CD4-positive, alpha-beta T cell treated with Interleukin-21 for 1 hour (primary cell): Measurements from ENCODE around the gene CNIH3.
A peak's percentile ranks its signal among the peaks of the same experiment; 100 is the strongest.

Experiments used
- DNase-seq: peaks from one replicate; pipeline ENCODE4 v3.0.0-alpha.2; 2020

Gene CNIH3

DNA sequence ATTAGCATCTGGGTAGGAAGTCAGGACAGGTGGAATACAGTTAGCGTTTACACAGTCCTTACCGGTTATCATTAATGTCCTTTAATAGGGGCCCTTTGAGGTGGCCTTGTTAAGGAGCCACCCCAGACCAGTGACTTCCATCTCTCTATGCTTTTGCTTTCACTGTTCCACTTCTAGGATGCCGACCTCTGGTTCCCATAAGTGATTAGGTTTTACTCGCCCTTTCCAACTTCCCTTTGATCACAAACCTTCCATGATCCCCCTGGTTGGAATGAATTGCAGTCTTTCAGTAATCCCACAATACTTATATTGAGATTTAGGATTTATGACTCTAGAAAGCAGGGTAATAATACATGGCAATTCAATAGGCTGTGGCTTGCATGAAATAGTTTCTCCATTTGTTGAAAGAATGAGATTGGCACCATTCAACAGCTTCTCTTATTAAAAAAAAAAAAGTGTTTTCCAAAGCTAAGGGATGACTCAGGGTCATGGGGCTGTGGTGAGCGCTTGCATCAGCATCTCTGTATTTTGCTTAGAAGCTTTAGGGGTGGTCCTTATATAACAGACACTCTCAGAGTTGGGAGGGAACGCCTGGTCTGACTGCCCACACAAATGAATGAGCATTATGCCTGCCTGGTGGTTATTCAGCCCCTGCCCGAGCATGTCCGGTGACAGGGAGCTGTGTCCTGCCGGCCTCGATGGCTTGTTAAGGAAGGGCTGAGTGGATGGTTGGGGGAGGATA, 110.5 kb downstream of the CNIH3 start:
- DNase-seq = no peak

DNA sequence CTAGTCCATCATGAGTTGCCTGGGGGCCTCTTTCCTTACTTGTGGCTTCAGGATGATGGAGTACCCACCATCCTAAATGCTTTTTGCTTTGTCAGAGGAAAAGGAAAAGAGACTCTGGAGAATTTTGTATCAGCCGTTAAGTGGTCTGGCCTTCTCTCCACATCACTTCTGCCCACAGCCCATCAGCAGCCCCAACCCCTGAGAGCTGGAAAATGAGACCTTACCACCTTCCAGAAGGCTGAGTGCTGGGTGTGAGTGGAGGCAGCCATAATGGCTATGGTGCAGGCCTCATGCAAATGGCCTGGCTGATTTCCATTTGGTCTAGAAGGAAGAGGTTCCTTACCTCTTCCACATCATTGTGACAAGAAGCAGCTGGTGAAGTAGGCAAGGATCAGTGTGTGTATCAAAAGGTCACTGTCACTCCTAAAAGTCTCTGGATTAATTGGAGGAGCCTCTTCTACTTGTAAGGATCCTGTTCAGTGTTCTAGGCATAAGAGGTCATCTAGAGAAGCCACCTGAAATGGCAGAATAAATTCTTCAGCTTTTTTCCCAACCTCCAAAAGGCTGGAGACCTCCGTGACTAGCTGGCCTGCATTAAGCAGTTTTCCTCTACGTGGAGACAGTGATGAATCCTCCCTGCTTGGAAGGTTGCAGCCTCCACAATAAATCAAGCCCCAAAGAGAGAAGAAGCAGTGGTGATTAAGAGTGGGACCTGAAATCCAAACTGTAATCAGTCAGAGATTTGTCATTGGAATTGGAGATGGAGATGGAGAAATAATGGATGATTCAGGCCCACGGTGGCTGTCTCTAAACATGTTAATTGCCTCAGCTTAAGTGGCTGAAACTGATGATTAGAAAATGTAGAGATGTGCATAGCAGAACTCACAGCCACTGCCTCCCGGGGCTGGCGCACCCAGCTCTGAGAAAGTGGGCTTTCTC, 111.5 kb downstream of the CNIH3 start:
- DNase-seq = no peak

DNA sequence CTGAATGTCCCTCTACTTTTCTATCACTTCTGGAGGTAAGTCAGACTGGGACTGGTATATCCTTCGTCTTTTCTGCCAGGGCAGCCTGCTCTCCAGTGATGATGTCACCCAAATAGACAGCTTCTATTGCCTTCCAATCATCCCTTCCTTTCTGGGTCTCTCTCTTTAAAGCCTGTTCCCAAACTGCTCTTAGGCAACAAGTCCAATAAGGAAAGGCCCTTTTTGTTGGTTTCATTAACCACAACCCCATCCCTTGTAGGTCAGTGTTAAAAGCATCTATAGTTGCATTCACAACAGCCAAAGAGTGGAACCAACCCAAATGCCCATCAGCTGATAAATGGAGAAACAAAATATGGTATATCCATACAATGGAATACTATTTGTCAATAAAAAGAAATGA, 114.4 kb downstream of the CNIH3 start:
- DNase-seq = no peak

DNA sequence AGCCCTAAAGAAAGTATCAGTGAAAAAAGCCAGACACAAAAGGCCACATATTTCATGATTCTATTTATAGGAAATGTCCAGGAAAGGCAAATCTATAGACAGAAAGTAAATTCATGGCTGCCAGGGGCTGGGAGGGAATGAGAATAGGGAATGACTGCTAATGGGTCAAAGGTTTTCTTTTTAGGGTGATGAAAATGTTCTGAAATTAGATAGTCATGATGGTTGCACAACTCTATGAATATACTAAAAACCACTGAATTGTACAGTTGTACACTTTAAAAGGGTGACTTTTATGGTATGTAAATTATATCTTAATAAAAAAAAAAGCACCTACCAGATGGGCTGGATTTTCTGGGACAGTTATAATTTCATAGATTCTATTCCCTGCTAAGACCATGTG, 114.8 kb downstream of the CNIH3 start:
- no peak for DNase-seq

DNA sequence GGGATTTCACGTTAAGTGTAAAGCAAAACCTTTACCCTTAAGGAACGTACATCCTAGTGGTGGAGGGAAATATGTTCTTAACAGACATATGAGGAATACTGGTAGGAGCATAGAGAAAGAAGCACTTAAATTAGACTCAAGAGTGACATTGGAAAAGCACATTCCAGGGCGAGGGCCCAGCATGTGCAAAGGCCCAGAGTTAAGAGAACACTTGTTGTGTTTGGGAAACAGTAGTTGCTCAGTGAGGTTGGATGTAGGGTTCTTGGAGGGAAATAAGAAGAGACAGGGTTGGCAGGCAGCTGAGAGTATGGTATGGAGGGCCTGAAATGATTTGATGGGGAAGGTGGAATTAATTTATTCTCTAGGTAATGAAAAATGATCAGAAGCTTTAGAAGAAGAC, 115.5 kb downstream of the CNIH3 start:
- DNase-seq = no peak

DNA sequence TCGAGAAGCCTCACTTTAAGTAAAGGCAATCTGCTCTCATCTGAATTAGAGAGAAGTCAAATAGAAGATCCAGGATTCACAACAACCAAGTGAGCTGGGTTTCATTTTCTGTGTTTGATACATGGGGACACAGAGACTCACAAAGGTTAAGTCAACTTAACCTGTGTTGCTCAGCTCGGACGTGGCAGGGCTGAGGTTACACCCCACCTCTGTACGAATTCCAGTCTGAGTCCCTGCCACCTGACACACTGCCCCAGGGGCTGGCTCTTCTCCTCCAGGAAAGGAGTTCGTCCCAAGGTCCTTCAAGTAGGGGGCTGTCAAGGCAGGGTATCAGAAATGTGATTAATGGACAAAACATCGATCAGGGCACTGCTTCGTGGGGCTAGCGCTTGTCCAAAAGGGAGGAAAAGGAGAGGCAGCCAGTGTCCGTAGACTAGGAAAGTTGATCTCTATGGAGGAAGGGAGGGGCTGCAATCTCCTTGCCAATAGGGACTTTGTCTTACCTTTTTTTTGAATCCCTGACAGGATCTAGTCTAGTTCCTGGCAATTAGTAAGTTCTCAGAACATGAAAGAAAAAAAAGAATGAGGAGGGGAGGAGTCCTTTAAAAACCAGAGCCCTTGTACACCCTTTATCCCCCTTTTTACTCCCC, 116.4 kb downstream of the CNIH3 start:
- DNase-seq = no peak

DNA sequence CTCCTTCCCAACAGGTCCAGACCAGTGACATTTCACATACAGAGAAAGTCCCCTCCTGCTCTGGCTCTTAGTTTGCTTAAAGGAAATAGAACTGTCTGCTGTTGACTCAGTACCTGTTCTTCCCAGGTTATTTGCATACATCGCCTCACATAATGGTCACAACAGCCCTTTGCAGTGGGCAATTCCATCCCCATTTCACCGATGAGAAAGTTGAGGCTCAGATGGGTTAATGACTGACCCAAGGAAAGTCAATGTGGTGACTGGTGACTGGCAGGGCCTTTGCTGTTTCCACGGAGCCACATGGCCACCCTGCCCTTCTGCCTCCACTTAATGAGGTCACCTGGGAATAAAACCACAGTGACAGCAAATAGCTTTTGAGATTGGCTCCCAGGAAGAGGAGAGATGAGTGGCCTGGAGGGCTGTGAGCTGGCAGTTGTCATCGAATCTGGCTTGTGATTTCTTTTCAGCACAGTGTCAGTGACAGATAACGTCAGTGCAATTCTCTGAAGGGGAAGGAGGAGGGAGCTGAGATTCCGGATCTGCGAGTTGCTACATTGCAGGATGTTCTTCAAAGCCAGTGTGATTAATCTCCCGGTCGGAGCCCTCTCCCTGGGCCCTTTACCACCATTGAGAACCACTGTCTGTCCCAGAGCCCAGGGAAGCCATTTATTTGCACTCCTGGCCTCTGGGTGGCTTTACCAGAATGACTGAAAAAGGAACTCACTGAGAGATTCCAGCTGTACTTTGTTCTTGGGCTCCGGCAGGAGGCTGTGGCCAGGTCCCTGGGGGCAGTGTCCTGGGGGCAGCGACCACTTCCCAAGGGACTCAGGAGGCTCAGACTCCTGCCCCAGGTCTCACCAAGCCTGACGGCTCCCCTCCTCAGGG, 117.2 kb downstream of the CNIH3 start:
- DNase-seq = no peak

DNA sequence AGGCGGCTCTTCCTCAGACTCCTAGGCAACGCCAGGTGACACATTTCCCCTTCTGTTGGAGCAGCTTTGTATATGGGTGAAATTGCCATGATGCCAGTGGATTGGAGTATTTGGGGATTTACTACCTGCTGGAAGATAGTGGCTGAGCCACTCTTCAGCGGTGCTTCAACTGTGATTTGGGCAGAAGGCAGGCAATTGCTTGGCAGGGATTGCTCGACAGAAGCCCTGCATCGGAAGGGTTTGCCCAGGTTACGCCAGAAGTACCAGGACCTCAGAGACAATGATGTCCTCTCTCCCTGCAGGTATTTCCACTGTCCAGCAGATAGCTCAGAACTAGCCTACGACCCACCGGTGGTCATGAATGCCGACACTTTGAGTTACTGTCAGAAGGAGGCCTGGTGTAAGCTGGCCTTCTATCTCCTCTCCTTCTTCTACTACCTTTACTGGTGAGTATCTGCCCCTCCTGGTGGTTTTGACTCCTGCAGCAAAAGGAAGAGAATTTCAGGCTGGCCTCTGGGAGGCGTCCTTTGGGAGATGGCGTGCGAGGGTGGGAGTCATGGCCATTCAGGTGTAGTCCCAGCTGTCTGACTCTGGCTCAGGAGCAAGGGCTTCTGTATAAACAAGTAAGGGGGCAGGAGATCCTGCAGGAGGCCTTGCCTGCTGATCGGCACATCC, 118.3 kb downstream of the CNIH3 start:
- DNase-seq = no peak

DNA sequence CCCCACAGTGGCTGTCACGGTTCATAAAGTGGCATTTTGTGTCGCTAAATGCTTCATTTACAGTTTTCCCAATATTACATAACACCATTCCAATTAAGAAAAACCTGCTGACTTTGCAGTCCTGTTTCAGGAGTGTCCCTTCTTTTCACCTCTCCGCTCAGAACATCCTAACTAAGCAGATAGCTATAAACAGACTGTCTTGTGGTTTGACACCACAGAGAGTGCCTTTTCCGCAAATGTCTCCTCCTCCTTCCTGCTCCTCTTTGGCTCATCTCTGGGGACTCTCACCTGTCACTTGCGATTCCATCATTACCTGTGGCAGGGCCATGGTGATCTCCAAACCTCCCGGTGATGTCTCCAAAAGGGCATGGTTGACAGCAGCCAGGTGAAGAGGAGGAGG, 119.0 kb downstream of the CNIH3 start:
- peak; percentile 1 for DNase-seq

DNA sequence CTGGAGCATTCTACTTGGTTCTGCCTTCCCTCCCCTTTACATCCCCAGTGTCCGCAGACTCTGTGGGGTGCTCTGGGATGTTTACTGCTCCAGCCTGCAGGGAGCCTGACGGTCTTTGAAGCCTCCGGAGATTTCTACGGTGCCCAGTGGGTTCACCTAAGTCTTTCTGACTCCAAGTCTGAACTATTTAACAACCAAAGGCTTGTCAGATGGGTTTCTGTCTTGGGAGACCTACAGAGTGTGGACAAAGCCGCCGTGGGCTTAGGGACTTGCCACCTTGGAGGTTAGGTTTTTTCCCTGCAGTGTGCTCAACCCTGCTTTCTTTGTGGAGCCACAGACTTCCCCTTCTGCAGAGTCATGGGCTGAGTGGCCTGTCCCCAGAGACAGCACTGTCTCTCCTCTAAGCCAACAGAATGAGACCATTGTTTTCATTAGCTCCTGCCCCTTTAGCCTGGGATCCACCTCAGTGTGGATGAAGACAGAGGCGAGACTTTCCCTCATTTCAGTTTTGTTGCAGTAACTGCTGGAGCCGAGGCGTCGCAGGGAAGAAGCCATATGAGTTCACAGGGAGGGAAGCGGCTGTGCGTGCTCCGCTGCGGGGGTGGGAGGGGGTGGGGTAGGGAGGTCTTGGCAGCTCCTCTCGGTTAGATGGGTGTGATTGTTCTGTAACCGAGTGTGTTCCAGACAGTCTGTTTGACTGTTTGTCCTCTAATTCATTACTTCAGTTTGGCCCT, 120.7 kb downstream of the CNIH3 start:
- no peak for DNase-seq

DNA sequence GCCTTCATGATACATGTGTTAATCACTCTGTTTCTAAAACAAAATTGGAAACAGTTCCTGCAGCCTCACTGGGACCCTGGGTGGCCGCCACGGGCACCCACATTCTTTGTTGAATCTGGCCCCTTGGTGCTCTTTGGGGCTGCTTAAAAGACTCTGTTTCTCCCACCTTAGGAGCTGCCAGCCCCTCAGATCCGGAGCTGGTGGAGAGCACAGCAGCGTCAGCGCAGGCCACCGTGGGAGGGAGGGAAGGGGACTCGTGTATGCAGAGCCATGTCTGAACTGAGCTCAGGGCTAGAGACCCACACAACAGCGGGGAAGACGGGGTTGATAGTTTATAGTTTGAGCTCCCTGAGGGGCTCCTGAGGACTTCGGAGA, 121.2 kb downstream of the CNIH3 start:
- no peak for DNase-seq

DNA sequence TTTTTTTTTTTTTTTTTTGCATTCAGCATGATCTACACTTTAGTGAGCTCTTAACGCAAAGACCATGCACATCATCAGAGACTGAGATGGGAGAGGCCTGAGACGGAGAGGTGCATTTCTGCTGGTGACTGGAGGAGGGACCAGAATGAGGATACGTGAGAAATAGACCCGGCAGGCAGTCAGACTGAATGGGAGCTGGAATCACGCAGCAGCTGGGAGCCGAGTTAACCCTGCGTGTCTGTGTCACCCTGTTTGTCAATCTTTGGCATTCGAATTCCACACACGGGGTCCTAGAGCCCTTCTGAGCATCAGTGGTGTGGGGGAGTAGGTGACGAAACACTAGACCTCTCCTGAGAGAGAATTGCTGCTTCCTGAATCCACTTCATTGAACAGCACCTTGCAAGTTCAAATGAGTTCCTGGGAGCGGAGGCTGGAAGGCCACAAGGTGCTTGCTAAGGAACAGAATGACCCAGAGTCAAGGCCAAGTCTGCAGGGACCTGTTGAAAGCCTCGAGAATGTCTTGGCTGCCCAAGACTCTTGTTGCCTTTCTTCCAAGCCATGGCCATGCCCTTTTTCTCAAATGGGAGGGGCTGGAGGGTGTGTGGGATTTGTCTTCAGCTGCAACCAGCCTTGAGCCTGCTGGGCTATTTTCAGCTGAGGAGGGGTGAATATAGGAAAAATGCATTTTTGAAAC, 123.3 kb downstream of the CNIH3 start:
- DNase-seq = no peak

DNA sequence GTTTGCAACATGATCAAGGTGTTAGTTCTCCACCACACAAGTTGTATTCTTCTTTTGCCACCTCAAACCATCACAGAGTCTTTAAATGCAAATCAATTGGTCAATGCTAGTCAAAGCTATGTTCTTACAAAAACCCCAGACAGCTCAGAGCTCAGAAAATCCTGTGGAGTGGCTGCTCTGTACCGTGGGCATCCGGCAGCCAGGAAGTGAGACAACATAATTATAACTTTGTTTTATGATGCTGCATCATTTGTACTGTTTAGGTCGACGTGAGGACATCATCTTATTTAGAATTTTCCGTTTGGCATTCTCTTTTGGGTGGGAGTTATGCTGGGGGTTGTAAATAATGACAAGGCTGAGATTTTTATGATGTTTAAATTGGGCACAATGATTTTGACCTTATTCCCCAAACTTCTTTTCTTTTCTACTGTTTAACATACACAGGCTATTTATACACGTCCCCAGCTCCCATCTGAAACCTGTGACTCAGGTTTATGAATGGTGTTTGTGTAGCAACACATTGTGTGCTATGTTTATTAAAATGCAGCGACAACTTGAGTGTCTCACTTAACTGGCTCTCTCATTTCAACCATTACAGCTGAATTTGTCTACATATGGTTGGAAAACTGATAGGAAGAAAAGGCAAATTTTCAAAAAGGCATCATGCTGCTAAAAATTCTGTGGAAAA, 124.0 kb downstream of the CNIH3 start:
- no peak for DNase-seq

DNA sequence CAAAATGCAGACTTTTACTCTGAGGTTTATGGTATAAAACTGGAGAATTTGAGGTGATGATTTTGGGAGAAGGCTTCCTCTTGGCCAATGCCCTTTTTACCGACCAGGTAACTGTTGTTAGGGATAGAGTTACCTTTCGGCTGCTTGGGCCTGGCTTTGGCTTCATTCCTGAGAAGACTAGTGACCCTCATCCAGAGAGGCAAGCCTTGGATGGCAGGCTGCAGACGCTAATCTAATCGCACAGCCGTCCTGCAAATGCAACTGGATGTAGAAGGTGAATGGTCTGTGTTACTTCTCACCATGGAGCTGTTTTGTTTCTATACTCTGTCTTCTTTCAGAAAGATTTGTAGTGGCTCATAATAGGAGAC, 124.6 kb downstream of the CNIH3 start:
- DNase-seq = no peak

DNA sequence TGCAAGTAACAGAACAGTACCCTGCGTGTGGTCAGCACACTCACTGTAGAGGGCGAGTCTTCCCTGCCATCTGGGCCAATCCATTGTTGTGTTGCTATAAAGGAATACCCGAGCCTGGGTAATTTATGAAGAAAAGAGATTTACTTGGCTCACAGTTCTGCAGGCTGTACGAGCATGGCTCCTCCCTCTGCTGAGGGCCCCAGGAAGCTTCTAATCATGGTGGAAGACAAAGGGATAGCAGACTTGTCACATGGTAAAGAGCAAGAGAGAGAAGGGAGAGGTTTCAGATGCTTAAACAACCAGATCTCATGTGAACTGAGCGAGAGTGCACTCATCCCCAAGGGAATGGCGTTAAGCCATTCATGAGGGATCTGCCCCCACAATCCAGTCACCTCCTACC, 126.2 kb downstream of the CNIH3 start:
- DNase-seq = no peak

DNA sequence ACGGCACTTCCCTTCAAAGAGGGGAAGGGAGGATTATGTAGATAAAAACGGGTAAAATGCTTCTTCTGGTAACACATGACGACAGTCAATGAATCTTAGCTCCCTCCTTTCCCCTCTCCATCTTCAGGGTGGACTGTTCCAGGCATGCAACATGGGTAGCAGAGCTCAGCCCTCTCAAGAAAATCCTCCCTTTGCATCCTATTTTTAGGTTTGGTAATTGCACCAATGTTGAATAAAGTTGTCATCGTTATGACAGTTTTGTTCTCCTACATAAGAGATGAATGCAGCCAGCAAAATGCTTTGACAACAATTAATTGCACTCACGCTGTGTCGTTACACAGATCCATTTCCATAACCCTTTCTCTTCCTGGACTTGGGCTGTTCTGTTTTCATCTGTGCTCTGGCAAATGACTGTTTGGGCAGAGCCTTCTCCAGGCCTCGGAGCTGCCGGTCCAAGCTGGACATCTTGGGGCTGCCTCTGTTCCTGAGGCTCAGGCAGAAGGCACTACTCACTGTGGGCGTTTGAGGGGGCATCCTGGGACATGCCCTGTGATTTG, 127.6 kb downstream of the CNIH3 start:
- no peak for DNase-seq

DNA sequence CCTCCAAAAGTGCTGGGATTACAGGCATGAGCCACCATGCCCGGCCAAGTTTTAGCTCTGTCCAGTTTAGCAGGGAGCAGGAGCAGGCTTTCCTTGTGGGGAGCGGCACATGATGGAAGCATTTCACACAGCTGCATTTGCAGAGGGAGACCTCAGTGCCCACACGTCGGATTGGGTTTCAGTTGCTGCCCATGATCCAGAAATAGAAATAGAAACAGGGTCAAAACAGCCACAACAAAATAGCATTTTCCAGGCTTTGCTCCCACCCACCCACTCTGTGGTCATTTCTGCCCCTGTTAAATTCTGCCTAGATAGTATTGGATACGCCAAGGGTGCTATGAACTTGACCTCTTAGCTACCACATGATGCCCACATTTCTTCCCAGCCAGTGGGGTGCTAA, 128.4 kb downstream of the CNIH3 start:
- no peak for DNase-seq

DNA sequence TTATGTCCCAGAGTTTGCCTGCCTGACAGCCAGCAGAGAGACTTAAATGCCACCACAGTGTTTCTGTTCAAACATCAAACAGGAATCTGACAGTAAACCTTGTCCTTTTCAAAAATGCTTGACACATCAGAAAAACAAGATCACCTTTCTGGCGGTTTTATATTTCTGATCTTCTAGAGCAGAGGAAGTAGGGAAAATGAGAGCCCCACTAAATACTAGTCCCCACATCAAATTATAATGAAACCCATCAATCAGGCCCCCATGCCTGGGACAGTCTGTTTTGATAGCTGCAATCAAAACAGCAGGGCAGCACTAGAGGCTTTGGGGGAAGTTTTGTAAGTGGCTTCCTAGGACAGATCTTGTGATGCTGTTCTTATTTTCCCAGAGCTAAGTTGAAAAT, 129.3 kb downstream of the CNIH3 start:
- DNase-seq = no peak

DNA sequence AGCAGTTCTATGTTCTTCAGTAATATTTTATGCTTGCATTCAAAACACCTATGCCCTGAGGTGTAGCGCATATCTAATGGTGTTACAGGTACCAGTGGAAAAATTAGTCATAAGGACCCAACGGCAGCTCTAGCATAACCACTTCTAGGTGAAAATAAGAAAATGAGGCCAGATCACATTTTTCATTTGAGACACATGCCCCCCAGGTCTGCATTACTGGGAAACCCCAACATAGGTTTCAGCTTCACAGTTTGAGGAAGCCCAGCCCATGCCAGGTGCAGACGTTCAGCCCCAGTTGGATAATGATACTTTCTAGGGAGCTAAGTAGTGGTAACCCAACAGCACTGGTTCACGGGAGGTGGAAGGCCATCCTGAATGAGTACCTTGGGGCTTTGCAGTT, 129.8 kb downstream of the CNIH3 start:
- no peak for DNase-seq

DNA sequence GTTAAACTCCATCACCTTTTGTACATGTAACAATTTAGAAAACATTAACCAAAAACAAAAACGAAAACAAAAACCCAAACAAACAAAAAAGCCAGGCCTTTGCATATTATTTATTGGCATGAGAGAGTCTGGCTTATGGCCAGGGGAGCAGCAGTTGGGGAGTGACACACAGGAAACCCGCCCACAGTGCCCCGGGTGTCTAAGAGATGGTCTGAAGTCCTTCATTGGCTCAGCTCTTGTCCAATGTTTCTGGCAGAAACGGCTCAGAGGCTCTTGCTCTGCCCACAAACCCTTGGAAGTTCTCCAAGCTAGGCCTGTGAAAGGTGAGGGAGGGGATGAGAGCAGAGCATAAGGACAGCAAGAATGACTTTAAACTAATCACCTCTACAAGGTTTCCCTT, 131.5 kb downstream of the CNIH3 start:
- no peak for DNase-seq
